Osteocyte (in vitro differentiated cells): ENCODE measurements around the gene GABRG3. TPM values are rescaled to one million over a fixed set of nuclear protein-coding genes. Genes with fewer than 3 reads are reported as not detected.

Experiments
- DNase-seq: peaks from one replicate; pipeline ENCODE4 v3.0.0; 2021; ENCODE audit warnings: mixed read lengths; ENCODE audit not compliant: unreplicated experiment; ENCODE audit errors: extremely low spot score
- H3K27ac Mint-ChIP-seq: one replicate; pipeline ENCODE4 v1.8.0; 2021; ENCODE audit warnings: mild to moderate bottlenecking, mixed read lengths; ENCODE audit not compliant: unreplicated experiment
- H3K27me3 Mint-ChIP-seq: one replicate; pipeline ENCODE4 v1.8.0; 2021; ENCODE audit warnings: mixed read lengths; ENCODE audit not compliant: unreplicated experiment
- H3K36me3 Mint-ChIP-seq: one replicate; pipeline ENCODE4 v1.8.0; 2021; ENCODE audit warnings: mixed read lengths; ENCODE audit not compliant: unreplicated experiment
- H3K4me1 Mint-ChIP-seq: one replicate; pipeline ENCODE4 v1.8.0; 2021; ENCODE audit warnings: mixed read lengths; ENCODE audit not compliant: unreplicated experiment
- H3K4me3 Mint-ChIP-seq: one replicate; pipeline ENCODE4 v1.8.0; 2021; ENCODE audit warnings: mild to moderate bottlenecking, moderate library complexity, mixed read lengths; ENCODE audit not compliant: unreplicated experiment
- H3K9me3 Mint-ChIP-seq: one replicate; pipeline ENCODE4 v1.8.0; 2021; ENCODE audit warnings: mixed read lengths; ENCODE audit not compliant: unreplicated experiment
- CTCF ChIP-seq: fragments of 200-600 bp; sonication (generic); IDR thresholded peaks from 2 replicates; pipeline ENCODE4 v1.5.0; 2021; ENCODE audit warnings: antibody characterized with exemption, mild to moderate bottlenecking, moderate library complexity
- total RNA-seq: library from RNA; stranded (reverse); gene quantifications from 2 replicates; pipeline ENCODE4 v1.2.1, GENCODE V29; 2021

Gene GABRG3
- total RNA-seq, 1 donor from 2014 or later: 0.19 TPM

GRCh38 chr15:27527490-27528067 is 556.6 kb downstream of the GABRG3 start:
- Mint-ChIP-seq H3K4me3 (no peak overlapping the region), H3K4me1 (no peaks in the 10 kb centered on the region), H3K9me3 (peaks cover 20% of the 10 kb centered on the region), H3K36me3 (no peaks in the 10 kb centered on the region), H3K27me3 (no peaks in the 10 kb centered on the region), H3K27ac (no peak overlapping the region)
- TF ChIP-seq CTCF: no peak
- DNase-seq: no peak

GRCh38 chr15:27529399-27529798 is 558.4 kb downstream of the GABRG3 start:
- Mint-ChIP-seq H3K27me3 (no peaks in the 10 kb centered on the region), H3K27ac (no peak overlapping the region), H3K4me3 (no peak overlapping the region), H3K36me3 (no peaks in the 10 kb centered on the region), H3K9me3 (peaks cover 15% of the 10 kb centered on the region), H3K4me1 (no peaks in the 10 kb centered on the region)
- no peak for TF ChIP-seq CTCF
- no peak for DNase-seq

- Mint-ChIP-seq H3K27me3 (peaks cover 6% of the 10 kb centered on the region), H3K9me3 (peaks cover 8% of the 10 kb centered on the region), H3K36me3 (no peaks in the 10 kb centered on the region), H3K4me3 (no peak overlapping the region), H3K4me1 (no peaks in the 10 kb centered on the region), H3K27ac (no peak overlapping the region)
- no peak for DNase-seq
- no peak for TF ChIP-seq CTCF
Observed at GRCh38 chr15:27530994-27531393, 560.0 kb downstream of the GABRG3 start.

- no peak overlapping the region for H3K4me3 Mint-ChIP-seq
- no peak for DNase-seq
- no peak for TF ChIP-seq CTCF
- no peaks in the 10 kb centered on the region for H3K36me3 Mint-ChIP-seq
- no peaks in the 10 kb centered on the region for H3K4me1 Mint-ChIP-seq
- H3K27ac Mint-ChIP-seq: no peak overlapping the region
- H3K9me3 Mint-ChIP-seq: no peaks in the 10 kb centered on the region
- peaks cover 6% of the 10 kb centered on the region for H3K27me3 Mint-ChIP-seq
Observed at GRCh38 chr15:27532358-27532757, 561.4 kb downstream of the GABRG3 start.

GRCh38 chr15:27535445-27536129 is 564.6 kb downstream of the GABRG3 start:
- H3K27ac Mint-ChIP-seq: no peak overlapping the region
- TF ChIP-seq CTCF: no peak
- H3K4me3 Mint-ChIP-seq: no peak overlapping the region
- no peaks in the 10 kb centered on the region for H3K4me1 Mint-ChIP-seq
- H3K36me3 Mint-ChIP-seq: no peaks in the 10 kb centered on the region
- H3K27me3 Mint-ChIP-seq: peaks cover 10% of the 10 kb centered on the region
- no peak for DNase-seq
- no peaks in the 10 kb centered on the region for H3K9me3 Mint-ChIP-seq
